GM12891 (cell line): ENCODE data around the gene USP31.

Experiments
- DNase-seq: peaks from one replicate; pipeline ENCODE4 v3.0.0; 2011; ENCODE audit warnings: low spot score; ENCODE audit not compliant: insufficient read length
- FAIRE-seq: peaks from 2 replicates; lab custom pipeline; 2011; peaks lifted over from hg19 to GRCh38; lab: Jason Lieb, UNC
- PAX5 ChIP-seq: IDR thresholded peaks from 2 replicates; pipeline ENCODE4 v1.6.1; 2011; ENCODE audit warnings: low read length, moderate library complexity, mild to moderate bottlenecking; ENCODE audit not compliant: insufficient read depth, severe bottlenecking
- POLR2A ChIP-seq: IDR thresholded peaks from 2 replicates; pipeline ENCODE4 v1.6.1; 2011; ENCODE audit warnings: low read depth, low read length, control low read depth
- POLR2AphosphoS5 ChIP-seq: IDR thresholded peaks from 2 replicates; pipeline ENCODE4 v1.6.1; 2011; ENCODE audit warnings: low read depth, low read length, control low read depth
- POU2F2 ChIP-seq: IDR thresholded peaks from 2 replicates; pipeline ENCODE4 v1.6.1; 2011; ENCODE audit warnings: low read depth, mild to moderate bottlenecking, control low read depth, low read length, moderate library complexity
- SPI1 ChIP-seq: IDR thresholded peaks from 2 replicates; pipeline ENCODE4 v1.6.1; 2011; ENCODE audit warnings: low read depth, low read length, control low read depth
- TAF1 ChIP-seq: IDR thresholded peaks from 2 replicates; pipeline ENCODE4 v1.6.1; 2011; ENCODE audit warnings: low read depth, low read length, control low read depth

USP31 gene

GRCh38 chr16:23035240-23035639, 114.0 kb downstream of the USP31 start:
- no peak for DNase-seq
- no peak for FAIRE-seq
- TF ChIP-seq SPI1 (no peak), POLR2AphosphoS5 (no peak), POLR2A (no peak), PAX5 (no peak), TAF1 (no peak), POU2F2 (no peak)

GRCh38 chr16:23031508-23032098, 117.6 kb downstream of the USP31 start:
- DNase-seq (no peak), FAIRE-seq (no peak)
- TF ChIP-seq TAF1 (no peak), POU2F2 (no peak), PAX5 (no peak), SPI1 (no peak), POLR2A (no peak), POLR2AphosphoS5 (no peak)

GRCh38 chr16:23029733-23030420, 119.4 kb downstream of the USP31 start:
- DNase-seq: no peak
- no peak for FAIRE-seq
- TF ChIP-seq TAF1 (no peak), POLR2AphosphoS5 (no peak), PAX5 (no peak), SPI1 (no peak), POLR2A (no peak), POU2F2 (no peak)

- no peak for TF ChIP-seq SPI1
- TF ChIP-seq PAX5: no peak
- no peak for TF ChIP-seq TAF1
- no peak for TF ChIP-seq POLR2AphosphoS5
- no peak for TF ChIP-seq POU2F2
- TF ChIP-seq POLR2A: no peak
- FAIRE-seq: no peak
- DNase-seq: no peak
Measured at GRCh38 chr16:23027386-23027785, 121.9 kb downstream of the USP31 start.

- no peak for TF ChIP-seq POU2F2
- no peak for TF ChIP-seq POLR2A
- TF ChIP-seq SPI1: no peak
- no peak for TF ChIP-seq TAF1
- no peak for TF ChIP-seq POLR2AphosphoS5
- TF ChIP-seq PAX5: no peak
- no peak for DNase-seq
- FAIRE-seq: no peak
Measured at GRCh38 chr16:23026784-23027362, 122.4 kb downstream of the USP31 start.

GRCh38 chr16:23025692-23026307, 123.5 kb downstream of the USP31 start:
- DNase-seq (no peak), FAIRE-seq (no peak)
- TF ChIP-seq POLR2AphosphoS5 (no peak), SPI1 (no peak), PAX5 (no peak), POU2F2 (no peak), TAF1 (no peak), POLR2A (no peak)

GRCh38 chr16:23024044-23024443, 125.2 kb downstream of the USP31 start:
- FAIRE-seq (no peak), DNase-seq (no peak)
- TF ChIP-seq POLR2AphosphoS5: no peak
- no peak for TF ChIP-seq SPI1
- TF ChIP-seq POLR2A: no peak
- TF ChIP-seq POU2F2: no peak
- TF ChIP-seq PAX5: no peak
- TF ChIP-seq TAF1: no peak

GRCh38 chr16:23020084-23020483, 129.2 kb downstream of the USP31 start:
- TF ChIP-seq SPI1 (no peak), POLR2A (no peak), POLR2AphosphoS5 (no peak), PAX5 (no peak), POU2F2 (no peak), TAF1 (no peak)
- FAIRE-seq (no peak), DNase-seq (no peak)

- FAIRE-seq (no peak), DNase-seq (no peak)
- TF ChIP-seq POLR2A: no peak
- no peak for TF ChIP-seq POLR2AphosphoS5
- TF ChIP-seq PAX5: no peak
- no peak for TF ChIP-seq SPI1
- no peak for TF ChIP-seq POU2F2
- no peak for TF ChIP-seq TAF1
Measured at GRCh38 chr16:23016368-23016767, 132.9 kb downstream of the USP31 start.
